ENCODE data around the gene TOR2A. TPM values are rescaled to one million over a fixed set of nuclear protein-coding genes. Genes with fewer than 3 reads are reported as not detected.

Gene TOR2A
- total and polyA plus RNA-seq, 2 of the 8 experiments (the other 6 are each of a cell fraction or from before 2014, with no cell fraction given): 18.7 to 24.9 TPM

- Histone ChIP-seq H3K23me2 (ENCODE audit: low read depth, low read length) (no peaks in the 10 kb centered on the region), H3K56ac (replicated peaks; ENCODE audit: insufficient read length, low read depth, low read length) (no peak overlapping the region), H2BK5ac (ENCODE audit: low read depth, low read length) (no peak overlapping the region), H3K23ac (ENCODE audit: insufficient read length) (no peak overlapping the region), H3K4me3 (ENCODE audit: extremely low read depth in 1 of 4, insufficient read depth in 2 of 4, low read depth in 3 of 4, low read length in 4 of 4) (no peak overlapping the region), H3K79me2 (ENCODE audit: control insufficient read depth in 1 of 2, insufficient read depth in 2 of 2, low read length in 2 of 2) (no peaks in the 10 kb centered on the region), H4K91ac (replicated peaks; ENCODE audit: insufficient read length, low read length) (no peak overlapping the region), H3K18ac (ENCODE audit: extremely low read depth, low read length) (no peak overlapping the region; the same call in 1 of the 2 replicates), H3K79me1 (ENCODE audit: low read depth, low read length) (no peaks in the 10 kb centered on the region), H3K4me1 (replicated peaks in 1 of 4; ENCODE audit: control insufficient read depth in 3 of 4, insufficient read depth in 4 of 4, low read length in 3 of 4) (peaks cover 0 to 26% (median 16%) of the 10 kb centered on the region in 4 experiments; a peak in 6 of 7 replicates), H4K8ac (ENCODE audit: extremely low read depth, insufficient read depth, low read length) (no peak overlapping the region), H3K27ac (ENCODE audit: low read depth, low read length) (no peak overlapping the region), H2AK5ac (ENCODE audit: low read depth, low read length) (no peak overlapping the region), H2AFZ (ENCODE audit: low read length) (no peak overlapping the region), H3K36me3 (ENCODE audit: control insufficient read depth in 2 of 4, insufficient read depth in 4 of 4, low read length in 3 of 4) (no peaks in the 10 kb centered on the region), H2BK120ac (replicated peaks; ENCODE audit: low read depth, low read length) (no peak overlapping the region), H4K5ac (ENCODE audit: insufficient read length, low read depth, low read length) (no peak overlapping the region), H3K14ac (ENCODE audit: insufficient read length) (no peak overlapping the region), H3K9me3 (ENCODE audit: insufficient read depth in 2 of 2, low read depth in 1 of 2, low read length in 1 of 2) (no peaks in the 10 kb centered on the region), H3K9ac (replicated peaks in 1 of 4; ENCODE audit: extremely low read depth in 1 of 4, low read depth in 3 of 4, low read length in 3 of 4) (no peak overlapping the region), H3K4ac (replicated peaks; ENCODE audit: insufficient read length, low read depth, low read length) (no peak overlapping the region), H3K27me3 (replicated peaks in 1 of 4; ENCODE audit: control insufficient read depth in 3 of 4, extremely low read depth in 1 of 4, insufficient read depth in 3 of 4, low read length in 3 of 4) (no peaks in the 10 kb centered on the region), H2BK12ac (ENCODE audit: low read depth, low read length) (0 out of 2 replicates have a peak overlapping the region, but pooled peaks have one; percentile 60), H3K4me2 (ENCODE audit: insufficient read depth in 1 of 2, low read depth in 2 of 2, low read length in 2 of 2) (no peak overlapping the region), H4K20me1 (replicated peaks in 1 of 2; ENCODE audit: control insufficient read depth in 1 of 2, insufficient read depth in 2 of 2, low read length in 2 of 2) (no peaks in the 10 kb centered on the region), H2BK15ac (ENCODE audit: low read length) (no peak overlapping the region), H2BK20ac (ENCODE audit: low read length) (no peak overlapping the region)
- FAIRE-seq (no peak), DNase-seq (ENCODE audit: low read depth in 1 of 2, low spot score in 2 of 2) (no peak)
- CTCF ChIA-PET (ENCODE audit: partially characterized antibody): interaction anchor here (0.6 to 14.6 kb wide), 15 partner anchors 9 to 131 kb away, joined by 3 to 227 read pairs (median 4); partner anchors contain the start of genes AK1, CDK9, SH2D3C and TOR2A
- no peak for TF ChIP-seq KDM5A (IDR thresholded peaks at IDR 0.05; ENCODE audit: low read length)
- TF ChIP-seq JUND (IDR thresholded peaks at IDR 0.05; ENCODE audit: low read length): no peak
- no peak for TF ChIP-seq SAP30 (IDR thresholded peaks at IDR 0.05; ENCODE audit: insufficient read depth, insufficient replicate concordance, low read length)
- peak; percentile 54; the same call in 1 of the 2 replicates for TF ChIP-seq KDM1A (IDR thresholded peaks at IDR 0.05; ENCODE audit: borderline replicate concordance, low read length)
- TF ChIP-seq BACH1 (IDR thresholded peaks at IDR 0.05; ENCODE audit: low read length): no peak
- WGBS, 2 experiments (ENCODE audit: extremely low coverage in 1 of 2, insufficient coverage in 1 of 2, insufficient read length in 1 of 2, insufficient replicate concordance in 2 of 2, low coverage in 1 of 2, low lambda C conversion rate in 2 of 2, missing lambda C conversion rate in 1 of 2): 95% methylated on average over 1 of the region's 1 CpG; no CpG with 5 or more reads in 1 of the 2 experiments
- POLR2A ChIA-PET (ENCODE audit: partially characterized antibody): interaction anchor here (0.9 to 1.8 kb wide), 4 partner anchors 27 to 111 kb away, joined by 3 to 5 read pairs (median 4); partner anchors contain the start of gene TOR2A
Observed at GRCh38 chr9:127765418-127765817, 30.3 kb upstream of the TOR2A start.
